Endodermal cell (in vitro differentiated cells): ENCODE results near the gene TBCA. TPM values are rescaled to one million over a fixed set of nuclear protein-coding genes. Genes with fewer than 3 reads are reported as not detected.

ENCODE experiments used
- DNase-seq: peaks from one replicate; pipeline ENCODE4 v3.0.0-alpha.2; 2017
- H3K27ac ChIP-seq: 2 replicates; pipeline ENCODE4 v1.5.1; 2013; ENCODE audit warnings: mild to moderate bottlenecking, low read depth, low read length, moderate library complexity
- H3K27me3 ChIP-seq: 2 replicates; pipeline ENCODE4 v1.6.1; 2013; ENCODE audit warnings: mild to moderate bottlenecking, low read length, moderate library complexity; ENCODE audit not compliant: insufficient read depth, control insufficient read depth, poor library complexity, severe bottlenecking
- H3K36me3 ChIP-seq: 2 replicates; pipeline ENCODE4 v1.7.0; 2013; ENCODE audit warnings: mild to moderate bottlenecking, low read length, moderate library complexity; ENCODE audit not compliant: control insufficient read depth, insufficient read depth
- H3K4me1 ChIP-seq: one replicate; pipeline ENCODE4 v1.7.0; 2013; ENCODE audit warnings: low read length; ENCODE audit not compliant: control insufficient read depth, insufficient read depth
- H3K4me3 ChIP-seq: 2 replicates; pipeline ENCODE4 v1.5.1; 2013; ENCODE audit warnings: mild to moderate bottlenecking, low read length, moderate library complexity
- H3K9ac ChIP-seq: 2 replicates; pipeline ENCODE4 v1.6.1; 2013; ENCODE audit warnings: mild to moderate bottlenecking, low read length, moderate library complexity; ENCODE audit not compliant: poor library complexity, severe bottlenecking; ENCODE audit errors: extremely low read depth
- H3K9me3 ChIP-seq: 2 replicates; pipeline ENCODE4 v1.6.1; 2013; ENCODE audit warnings: mild to moderate bottlenecking, low read length, moderate library complexity; ENCODE audit not compliant: control insufficient read depth
- H3K27ac Mint-ChIP-seq: 2 replicates; pipeline ENCODE4 v1.8.0; 2020; ENCODE audit warnings: mixed read lengths
- H3K27me3 Mint-ChIP-seq: 2 replicates; pipeline ENCODE4 v1.8.0; 2021; ENCODE audit warnings: mild to moderate bottlenecking, mixed read lengths; ENCODE audit not compliant: insufficient read depth
- H3K36me3 Mint-ChIP-seq: 2 replicates; pipeline ENCODE4 v1.8.0; 2020; ENCODE audit warnings: low read depth, mixed read lengths
- H3K4me1 Mint-ChIP-seq: 2 replicates; pipeline ENCODE4 v1.8.0; 2020; ENCODE audit warnings: mixed read lengths
- H3K4me3 Mint-ChIP-seq: 2 replicates; pipeline ENCODE4 v1.8.0; 2020; ENCODE audit warnings: mild to moderate bottlenecking, moderate library complexity, mixed read lengths
- H3K9me3 Mint-ChIP-seq: 2 replicates; pipeline ENCODE4 v1.8.0; 2020; ENCODE audit warnings: mild to moderate bottlenecking, mixed read lengths
- WGBS, 2 experiments: methylation state at CpG; one replicate each; pipeline versions ENCODE4 v1.1.5 to v1.1.7; 2013; ENCODE audit warnings: missing lambda C conversion rate in 2 of 2, mixed read lengths in 1 of 2; ENCODE audit not compliant: insufficient coverage in 1 of 2, insufficient read length in 1 of 2; 5-methylcytosine and 5-hydroxymethylcytosine counted together
- total RNA-seq, 2 donors: library from RNA; stranded (reverse); fragmentation: NEBNext Ultra II Directional in 1 of 2; extraction: Animal tissue kit (Norgen Biotek cat#: 25700) in 1 of 2; gene quantifications; 2 replicates in 1 of 2; 3 replicates in 1 of 2; pipeline ENCODE4 v1.2.1, GENCODE V29; 2021
- TF ChIP-seq, protein P1 (sequence below): fragments of 200-600 bp; sonication (generic); conservative IDR thresholded peaks from 2 replicates; pipeline ENCODE4 v1.5.0; 2021; ENCODE audit warnings: antibody characterized with exemption, mild to moderate bottlenecking

Gene TBCA
- total RNA-seq, 2 donors from 2014 or later = 415 to 454 TPM

DNA sequence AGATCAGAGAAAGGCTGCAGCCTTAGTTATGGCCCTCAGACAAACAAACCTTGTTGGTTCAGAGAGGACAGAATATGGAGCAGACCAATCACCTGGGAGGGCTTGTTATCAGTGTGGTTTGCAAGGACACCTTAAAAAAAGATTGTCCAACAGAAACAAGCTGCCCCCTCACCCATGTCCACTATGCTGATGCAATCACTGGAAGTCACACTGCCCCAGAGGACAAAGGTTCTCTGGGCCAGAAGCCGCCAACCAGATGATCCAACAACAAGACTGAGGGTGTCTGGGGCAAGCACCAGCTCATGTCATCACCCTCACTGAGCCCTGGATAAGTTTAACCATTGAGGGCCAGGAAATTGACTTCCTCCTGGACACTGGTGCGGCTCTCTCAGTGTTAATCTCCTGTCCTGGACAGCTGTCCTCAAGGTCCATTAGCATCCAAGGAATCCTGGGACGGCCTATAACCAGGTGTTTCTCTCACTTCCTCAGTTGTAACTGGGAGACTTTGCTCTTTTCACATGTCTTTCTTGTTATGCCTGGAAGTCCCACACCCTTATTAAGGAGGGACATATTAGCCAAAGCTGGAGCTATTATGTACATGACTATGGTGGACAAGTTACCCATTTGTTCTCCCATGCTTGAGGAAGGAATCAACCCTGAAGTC lies 36.9 kb upstream of the TBCA start:
- H3K9me3 Mint-ChIP-seq = peaks cover 15% of the 10 kb centered on the region

GRCh38 chr5:77806213-77806843 lies 30.2 kb upstream of the TBCA start:
- Mint-ChIP-seq H3K4me3 (no peak overlapping the region), H3K27ac (no peak overlapping the region), H3K9me3 (peaks cover 29% of the 10 kb centered on the region), H3K4me1 (no peaks in the 10 kb centered on the region), H3K36me3 (peaks cover 2% of the 10 kb centered on the region), H3K27me3 (peaks cover 11% of the 10 kb centered on the region)
- Histone ChIP-seq H3K4me3 (no peak overlapping the region), H3K4me1 (peaks cover under 1% of the 10 kb centered on the region), H3K27ac (no peak overlapping the region), H3K36me3 (no peaks in the 10 kb centered on the region), H3K27me3 (no peaks in the 10 kb centered on the region), H3K9ac (no peak overlapping the region), H3K9me3 (peaks cover 23% of the 10 kb centered on the region)
- no CpG with 5 or more reads among the region's 1 CpG for WGBS, 2 experiments
- TF ChIP-seq, protein P1, sequence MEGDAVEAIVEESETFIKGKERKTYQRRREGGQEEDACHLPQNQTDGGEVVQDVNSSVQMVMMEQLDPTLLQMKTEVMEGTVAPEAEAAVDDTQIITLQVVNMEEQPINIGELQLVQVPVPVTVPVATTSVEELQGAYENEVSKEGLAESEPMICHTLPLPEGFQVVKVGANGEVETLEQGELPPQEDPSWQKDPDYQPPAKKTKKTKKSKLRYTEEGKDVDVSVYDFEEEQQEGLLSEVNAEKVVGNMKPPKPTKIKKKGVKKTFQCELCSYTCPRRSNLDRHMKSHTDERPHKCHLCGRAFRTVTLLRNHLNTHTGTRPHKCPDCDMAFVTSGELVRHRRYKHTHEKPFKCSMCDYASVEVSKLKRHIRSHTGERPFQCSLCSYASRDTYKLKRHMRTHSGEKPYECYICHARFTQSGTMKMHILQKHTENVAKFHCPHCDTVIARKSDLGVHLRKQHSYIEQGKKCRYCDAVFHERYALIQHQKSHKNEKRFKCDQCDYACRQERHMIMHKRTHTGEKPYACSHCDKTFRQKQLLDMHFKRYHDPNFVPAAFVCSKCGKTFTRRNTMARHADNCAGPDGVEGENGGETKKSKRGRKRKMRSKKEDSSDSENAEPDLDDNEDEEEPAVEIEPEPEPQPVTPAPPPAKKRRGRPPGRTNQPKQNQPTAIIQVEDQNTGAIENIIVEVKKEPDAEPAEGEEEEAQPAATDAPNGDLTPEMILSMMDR = no peak
- no peak for DNase-seq

More for the DNA sequence above, 36.9 kb upstream of the TBCA start:
- no peaks in the 10 kb centered on the region for H3K27me3 ChIP-seq
- H3K4me1 ChIP-seq = peaks cover 6% of the 10 kb centered on the region
- H3K36me3 ChIP-seq = no peaks in the 10 kb centered on the region
- TF ChIP-seq, protein P1 = no peak
- Mint-ChIP-seq H3K27me3 (peaks cover 30% of the 10 kb centered on the region), H3K27ac (no peak overlapping the region), H3K36me3 (peaks cover 2% of the 10 kb centered on the region), H3K4me3 (no peak overlapping the region), H3K4me1 (peaks cover 9% of the 10 kb centered on the region)
- no peak overlapping the region for H3K27ac ChIP-seq
- WGBS, 2 experiments = 94 to 95% methylated on average over 3 of the region's 3 CpGs
- H3K9me3 ChIP-seq = peaks cover 11% of the 10 kb centered on the region
- no peak overlapping the region for H3K9ac ChIP-seq
- peak overlapping the region; percentile 23 for H3K4me3 ChIP-seq
- DNase-seq = no peak

- no peaks in the 10 kb centered on the region for H3K27me3 ChIP-seq
- Mint-ChIP-seq H3K36me3 (peaks cover 10% of the 10 kb centered on the region), H3K27ac (no peak overlapping the region), H3K4me1 (peaks cover 20% of the 10 kb centered on the region), H3K4me3 (no peak overlapping the region), H3K27me3 (peaks cover 24% of the 10 kb centered on the region), H3K9me3 (peaks cover 45% of the 10 kb centered on the region)
- H3K9ac ChIP-seq = no peak overlapping the region
- no peak overlapping the region for H3K27ac ChIP-seq
- DNase-seq = no peak
- H3K4me3 ChIP-seq = no peak overlapping the region
- TF ChIP-seq, protein P1 = no peak
- no peaks in the 10 kb centered on the region for H3K36me3 ChIP-seq
- no peaks in the 10 kb centered on the region for H3K4me1 ChIP-seq
- peaks cover 43% of the 10 kb centered on the region for H3K9me3 ChIP-seq
- 83 to 100% methylated on average over 1 of the region's 1 CpG for WGBS, 2 experiments
Measured at GRCh38 chr5:77798456-77798855, 22.3 kb upstream of the TBCA start.
